NCI-H510A treated with DMSO at 0.1 percent for 48 hours (cell line): ENCODE results near the gene SLC30A1.
"Not testable (repeated sequence)": the region's sequence is repeated elsewhere in the genome, so short reads cannot be mapped to it uniquely, and the experiment has no call there.

Experiments used
- DNase-seq: peaks from one replicate; lab custom pipeline; 2025; lab: John Stamatoyannopoulos, UW

Gene SLC30A1

GRCh38 chr1:211583011-211583992 lies 4.3 kb upstream of the SLC30A1 start:
- no peak for DNase-seq

GRCh38 chr1:211581526-211581925 lies 2.6 kb upstream of the SLC30A1 start:
- DNase-seq, result no peak

GRCh38 chr1:211580303-211580687 lies 1.3 kb upstream of the SLC30A1 start:
- no peak for DNase-seq

- peak; percentile 87 for DNase-seq
Observed at GRCh38 chr1:211579440-211580302, 710 bp upstream of the SLC30A1 start.

- DNase-seq, result peak; percentile 67
Observed at GRCh38 chr1:211577819-211578639, 932 bp downstream of the SLC30A1 start.

GRCh38 chr1:211577277-211577818 lies 1.6 kb downstream of the SLC30A1 start:
- peak; percentile 11 for DNase-seq

GRCh38 chr1:211576717-211577116 lies 2.2 kb downstream of the SLC30A1 start:
- DNase-seq, result no peak

- DNase-seq, result no peak
Observed at GRCh38 chr1:211574705-211575104, 4.3 kb downstream of the SLC30A1 start.

GRCh38 chr1:211571998-211572397 lies 7.0 kb downstream of the SLC30A1 start:
- no peak for DNase-seq

GRCh38 chr1:211570378-211570777 lies 8.6 kb downstream of the SLC30A1 start:
- not testable (repeated sequence) for DNase-seq

GRCh38 chr1:211566431-211567025 lies 12.4 kb downstream of the SLC30A1 start:
- DNase-seq, result no peak

GRCh38 chr1:211564084-211564483 lies 14.9 kb downstream of the SLC30A1 start:
- DNase-seq, result no peak

GRCh38 chr1:211559222-211560010 lies 19.5 kb downstream of the SLC30A1 start:
- no peak for DNase-seq

GRCh38 chr1:211557894-211558625 lies 20.9 kb downstream of the SLC30A1 start:
- no peak for DNase-seq

- DNase-seq, result no peak
Observed at GRCh38 chr1:211553549-211553948, 25.4 kb downstream of the SLC30A1 start.

GRCh38 chr1:211551638-211552460 lies 27.1 kb downstream of the SLC30A1 start:
- no peak for DNase-seq

- DNase-seq, result no peak
Observed at GRCh38 chr1:211549092-211549711, 29.8 kb downstream of the SLC30A1 start.
